HG02678 (cell line): ENCODE results near the gene PPP2R5C.

Experiments
- ATAC-seq: cut with Tn5 transposase; IDR thresholded peaks from one replicate; pipeline ENCODE4 v1.9.1; 2021; ENCODE audit warnings: mild to moderate bottlenecking, moderate library complexity; ENCODE audit not compliant: unreplicated experiment

The PPP2R5C gene

DNA sequence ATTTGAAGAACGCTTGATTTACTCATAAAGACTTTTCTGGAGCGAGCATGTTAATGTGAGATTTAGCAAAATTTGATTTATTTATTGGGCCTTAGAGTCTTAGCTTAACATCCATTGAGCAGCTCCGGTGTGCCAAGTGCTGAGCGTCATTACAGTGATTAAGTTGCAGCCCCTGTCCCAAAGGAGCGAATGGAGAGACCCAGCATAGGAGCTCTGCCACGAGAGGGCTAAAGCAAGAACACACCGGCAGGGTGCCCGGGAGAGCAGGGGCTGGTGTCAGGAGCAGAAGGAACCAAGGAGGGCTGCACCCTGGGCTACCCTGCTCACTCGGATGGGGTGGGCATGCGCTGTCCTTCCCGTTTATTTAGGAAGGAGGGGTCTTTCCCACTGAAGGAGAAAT is 50.6 kb downstream of the PPP2R5C start:
- no peak for ATAC-seq

DNA sequence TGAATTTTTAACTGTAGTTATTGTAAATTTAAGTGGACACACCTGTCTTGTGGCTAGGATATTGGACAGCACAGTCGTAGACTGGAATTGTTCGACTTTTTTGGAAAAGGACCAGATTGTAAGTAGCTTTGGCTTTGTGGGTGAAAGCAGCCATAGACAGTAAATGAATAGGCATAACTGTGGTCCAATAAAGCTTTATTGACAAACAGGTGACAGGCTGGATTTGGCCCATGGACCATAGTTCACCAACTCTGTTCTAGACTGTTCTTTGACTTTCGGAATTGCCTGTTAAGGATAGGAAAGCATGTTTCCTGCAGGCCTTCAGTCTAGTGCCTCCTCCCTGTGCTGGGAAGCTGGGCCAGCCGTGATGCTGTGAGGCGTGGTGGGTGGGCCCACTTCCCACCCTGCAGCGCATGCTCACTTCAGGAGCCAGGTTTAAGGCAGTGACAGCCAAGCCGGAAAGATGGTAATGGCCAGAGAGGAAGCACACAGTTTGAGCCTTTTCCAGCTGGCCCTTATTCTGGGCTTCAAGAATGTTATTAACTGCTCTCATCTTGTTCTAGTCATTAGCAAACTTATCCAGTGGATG is 51.8 kb downstream of the PPP2R5C start:
- ATAC-seq = no peak

DNA sequence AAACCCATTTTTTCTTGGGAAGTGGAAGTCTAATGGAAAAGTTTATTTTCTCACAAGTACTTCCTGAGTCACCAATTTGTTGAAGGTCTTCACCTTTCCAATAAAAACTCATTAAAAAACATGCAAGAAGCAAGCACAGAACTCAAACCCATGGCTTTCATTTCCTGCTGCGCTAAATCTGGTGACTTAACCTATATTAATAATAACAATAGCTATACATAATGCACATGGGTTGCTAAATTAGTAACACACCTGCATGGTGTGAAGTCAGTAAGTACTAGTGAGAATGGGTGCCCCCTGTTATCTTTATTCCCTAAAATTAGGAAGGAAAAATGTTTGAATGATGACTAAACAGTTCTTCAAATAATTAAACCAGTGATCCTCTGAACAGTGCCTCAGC is 52.3 kb downstream of the PPP2R5C start:
- no peak for ATAC-seq

DNA sequence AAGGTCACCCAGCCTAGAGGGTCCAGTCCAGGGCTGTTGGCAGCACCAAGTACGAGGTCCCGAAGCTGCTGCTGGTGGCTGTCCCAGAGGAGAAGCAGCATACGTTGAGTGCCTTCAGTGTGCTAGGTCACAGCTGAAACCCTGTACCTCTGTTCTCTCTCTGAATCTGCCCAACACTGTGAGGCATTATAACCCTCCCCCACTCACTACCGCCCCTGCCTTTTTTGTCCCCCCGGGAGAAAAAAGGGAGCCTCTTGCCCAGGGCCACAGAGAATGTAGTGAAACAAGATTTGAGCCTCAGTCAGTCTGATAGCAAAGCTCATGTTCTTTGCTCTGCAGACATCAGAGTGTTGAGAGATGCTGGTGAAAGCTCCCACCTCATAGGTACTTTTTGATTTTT is 53.4 kb downstream of the PPP2R5C start:
- ATAC-seq = no peak

DNA sequence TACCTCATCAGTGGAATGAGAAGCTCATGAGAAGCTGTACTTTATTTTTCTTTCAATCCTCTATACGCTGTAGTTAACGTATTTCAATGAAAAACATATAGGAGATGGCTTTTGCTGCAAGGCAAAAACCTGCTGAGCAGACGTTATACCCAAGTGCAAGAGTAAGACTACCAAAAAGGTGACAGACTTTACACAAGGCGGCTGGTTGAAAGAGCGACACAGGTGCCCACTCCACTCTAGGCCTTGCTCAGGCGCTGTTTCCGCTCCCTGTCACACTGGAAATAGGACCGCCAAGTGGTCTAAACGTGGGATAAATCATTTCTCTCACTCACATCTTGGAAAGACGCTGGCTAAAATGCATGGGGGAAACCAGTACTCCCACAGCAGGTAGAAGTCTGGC is 54.5 kb downstream of the PPP2R5C start:
- ATAC-seq = no peak

DNA sequence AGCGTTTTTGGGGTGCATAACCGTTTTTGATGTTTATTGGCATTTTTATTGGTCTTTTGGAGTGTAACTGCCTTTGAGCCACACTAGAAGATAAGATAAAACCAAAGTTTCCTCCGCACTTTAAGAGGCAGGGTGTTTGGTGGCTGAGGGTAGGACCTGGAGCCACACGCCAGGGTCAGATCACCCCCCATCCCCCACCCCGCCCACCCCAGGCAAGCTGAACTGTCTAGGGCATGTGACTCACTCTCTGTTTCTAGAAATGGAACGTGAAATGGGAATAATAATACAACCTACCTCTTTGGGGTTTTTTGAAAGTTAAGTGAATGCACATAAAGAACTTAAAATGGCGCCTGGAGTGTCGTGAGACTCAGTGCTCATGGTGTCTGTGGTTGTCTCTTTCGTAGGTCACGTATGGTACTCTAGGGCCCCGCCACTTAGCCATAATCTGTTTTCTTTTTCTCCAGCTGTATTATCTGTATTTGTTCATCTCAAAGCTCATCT is 56.0 kb downstream of the PPP2R5C start:
- no peak for ATAC-seq

DNA sequence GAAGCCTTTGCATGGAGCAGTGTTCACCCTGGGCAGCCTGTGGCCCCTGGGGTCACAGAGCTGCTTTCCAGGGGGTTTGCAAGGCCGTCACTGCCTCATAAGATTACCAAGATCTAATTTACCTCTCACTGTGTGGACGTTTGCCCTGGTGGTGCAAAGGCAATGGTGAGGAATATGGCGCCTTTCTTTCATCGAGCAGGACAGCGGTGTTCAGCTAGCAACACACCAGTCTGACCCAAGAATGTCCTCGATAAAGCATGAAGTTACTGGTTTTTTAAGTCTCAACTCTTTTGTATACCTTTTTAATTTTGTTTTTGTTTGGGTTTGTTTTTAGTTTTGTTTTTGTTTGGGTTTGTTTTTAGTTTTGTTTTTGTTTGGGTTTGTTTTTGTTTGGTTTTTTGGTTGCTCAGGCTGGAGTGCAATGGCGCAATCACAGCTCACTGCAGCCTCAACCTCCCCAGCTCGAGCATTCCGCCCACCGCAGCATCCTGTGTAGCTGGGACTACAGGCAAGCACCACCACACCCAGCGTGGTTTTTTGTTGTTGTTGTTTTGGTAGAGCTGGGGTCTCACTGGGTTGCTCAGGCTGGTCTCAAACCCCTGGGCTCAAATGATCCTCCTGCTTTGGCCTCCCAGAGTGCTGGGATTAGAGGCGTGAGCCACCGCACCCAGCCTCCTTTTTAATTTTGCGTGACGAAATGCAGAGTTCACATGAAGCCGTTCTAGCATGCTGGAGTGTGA is 57.9 kb downstream of the PPP2R5C start:
- no peak for ATAC-seq

DNA sequence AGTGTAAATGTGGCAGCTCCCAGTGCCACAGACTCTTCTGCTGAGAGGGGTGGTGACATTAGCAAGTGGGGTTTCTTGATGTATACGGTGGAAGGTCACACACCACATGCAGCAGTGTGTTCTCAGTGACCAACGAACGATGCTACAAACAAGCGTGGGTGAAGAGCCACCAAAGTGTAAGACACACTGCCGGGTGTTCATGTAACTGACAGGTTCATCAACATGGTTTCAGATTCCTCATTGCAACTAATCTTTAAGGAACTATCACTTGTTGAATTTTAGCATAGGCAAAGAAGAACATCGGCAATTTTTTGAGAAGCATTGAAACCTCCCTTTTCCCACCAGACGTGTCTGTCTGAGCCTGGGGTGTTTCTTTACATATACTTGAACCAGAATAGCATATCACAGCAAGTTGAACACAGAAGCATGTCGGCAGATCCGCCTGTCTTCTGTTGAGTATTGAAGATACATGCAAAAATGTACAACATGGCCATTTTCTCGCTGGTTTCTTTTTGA is 58.8 kb downstream of the PPP2R5C start:
- peak; percentile 28 for ATAC-seq

DNA sequence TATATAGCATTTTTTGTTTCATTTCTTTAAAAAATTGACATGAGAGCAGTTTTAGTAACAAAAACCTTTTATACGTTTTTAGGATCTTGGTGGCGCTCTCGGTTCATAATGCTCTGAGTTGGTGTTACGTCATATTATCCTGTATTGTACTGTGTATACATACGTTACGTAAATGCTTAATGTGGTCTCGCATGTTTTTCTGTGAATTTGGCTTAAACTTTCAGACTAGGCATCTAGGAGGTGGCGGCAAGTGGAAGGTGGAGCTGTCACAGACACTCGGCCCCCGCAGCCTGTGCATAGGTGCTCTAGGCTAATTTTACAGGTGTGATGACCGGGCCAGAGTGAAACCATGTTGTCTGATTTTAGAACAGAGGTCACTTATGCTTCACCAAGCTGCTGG is 60.0 kb downstream of the PPP2R5C start:
- ATAC-seq = no peak

DNA sequence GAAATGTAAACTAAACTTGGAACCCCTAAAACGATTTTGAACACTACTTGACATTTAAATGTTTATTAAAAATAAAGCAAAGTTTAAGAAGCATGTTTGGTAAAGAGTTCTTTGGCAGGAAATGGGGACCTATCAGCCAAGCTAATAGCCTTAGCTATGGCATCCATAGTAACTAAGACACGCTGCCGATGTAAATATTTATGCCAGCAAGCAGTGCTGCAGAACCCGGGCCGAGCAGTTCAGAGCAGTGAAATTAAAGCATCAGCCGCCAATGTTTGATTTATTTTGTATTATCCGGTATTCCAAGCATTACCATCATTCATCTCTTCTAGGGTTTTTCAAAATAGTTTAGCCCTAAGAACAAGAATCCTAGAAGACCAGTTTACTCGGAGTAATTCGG is 61.6 kb downstream of the PPP2R5C start:
- ATAC-seq = no peak

DNA sequence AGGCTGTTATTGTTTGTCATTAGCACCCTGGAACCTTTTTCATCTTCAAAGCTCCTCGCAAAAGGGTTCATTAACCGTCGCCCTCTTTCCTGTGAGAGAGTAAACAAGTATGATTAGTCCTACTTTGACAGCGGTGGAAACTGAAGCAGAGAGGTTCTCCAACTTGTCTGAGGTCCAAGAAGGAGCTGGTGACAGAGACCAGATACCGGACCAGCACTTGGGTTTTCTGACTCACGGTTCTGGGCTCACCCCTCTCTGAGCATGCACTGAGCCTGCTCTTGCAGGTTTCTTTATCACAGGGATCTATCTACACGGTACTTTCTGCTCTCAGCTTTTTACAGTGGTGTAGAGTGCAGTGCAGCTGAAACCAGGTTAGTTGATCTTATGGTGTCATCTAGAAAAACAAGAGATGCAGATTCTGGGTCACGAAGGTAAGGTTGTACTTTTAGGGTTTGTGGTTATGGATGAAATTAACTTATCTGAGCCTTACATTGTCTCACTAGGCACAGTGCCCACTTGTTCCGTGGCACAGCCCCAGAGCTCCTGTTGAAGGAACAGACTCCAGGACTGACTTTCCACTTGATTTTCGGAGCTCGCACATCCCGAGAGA is 62.1 kb downstream of the PPP2R5C start:
- ATAC-seq = peak; percentile 58

DNA sequence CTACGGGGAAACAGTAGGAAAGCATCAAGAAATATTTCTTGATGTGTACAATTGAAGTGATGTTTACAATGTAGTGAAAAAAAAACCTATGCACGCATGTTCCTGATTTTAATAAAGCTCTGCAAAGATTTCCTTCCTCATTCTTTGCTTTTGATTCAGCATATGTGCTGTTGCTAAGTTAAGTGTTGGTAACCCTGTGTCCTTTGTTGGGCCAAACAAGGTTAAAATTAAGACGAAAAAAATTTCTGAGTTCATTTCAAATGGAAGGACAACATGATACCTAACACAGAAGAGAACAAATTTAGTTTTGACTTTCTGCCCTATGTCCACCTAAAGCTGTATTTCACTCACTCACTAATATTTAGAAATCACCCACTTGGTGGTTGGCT is 62.8 kb downstream of the PPP2R5C start:
- ATAC-seq = no peak

DNA sequence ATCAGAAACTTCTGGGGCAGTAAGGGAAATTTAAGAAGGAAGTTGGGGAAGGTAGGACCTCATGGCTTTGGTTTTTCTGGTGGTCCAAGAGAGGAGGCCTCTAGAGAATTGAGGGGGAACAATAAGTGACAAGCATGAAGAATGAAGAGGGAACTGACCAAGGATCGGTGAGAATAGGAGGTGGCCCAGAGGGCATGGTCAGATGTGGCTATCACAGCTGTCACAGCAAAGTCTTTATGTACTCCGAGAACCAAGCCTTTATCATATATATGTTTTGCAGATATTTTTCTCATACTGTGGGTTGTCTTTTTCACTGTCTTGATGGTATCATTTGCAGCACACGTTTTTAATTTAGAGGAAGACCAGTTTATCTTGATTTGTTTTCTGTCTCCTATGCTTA is 64.3 kb downstream of the PPP2R5C start:
- no peak for ATAC-seq

DNA sequence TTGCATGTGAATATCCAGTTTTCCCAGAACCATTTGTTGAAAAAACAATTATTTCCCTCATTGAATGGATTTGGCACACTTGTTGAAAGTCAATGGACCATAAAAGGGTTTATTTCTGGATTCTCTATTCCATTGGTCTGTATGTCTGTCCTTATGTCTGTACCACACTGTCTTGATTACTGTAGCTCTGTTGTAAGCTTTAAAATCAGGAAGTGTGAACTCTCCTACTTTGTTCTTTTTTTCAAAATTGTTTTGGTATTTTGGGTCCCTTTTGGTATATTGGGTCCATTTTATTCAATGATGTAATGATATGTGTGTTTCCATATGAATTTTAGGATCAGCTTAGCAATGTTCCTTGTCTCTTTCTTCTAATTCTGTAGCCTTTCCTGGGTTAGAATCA is 64.8 kb downstream of the PPP2R5C start:
- no peak for ATAC-seq

DNA sequence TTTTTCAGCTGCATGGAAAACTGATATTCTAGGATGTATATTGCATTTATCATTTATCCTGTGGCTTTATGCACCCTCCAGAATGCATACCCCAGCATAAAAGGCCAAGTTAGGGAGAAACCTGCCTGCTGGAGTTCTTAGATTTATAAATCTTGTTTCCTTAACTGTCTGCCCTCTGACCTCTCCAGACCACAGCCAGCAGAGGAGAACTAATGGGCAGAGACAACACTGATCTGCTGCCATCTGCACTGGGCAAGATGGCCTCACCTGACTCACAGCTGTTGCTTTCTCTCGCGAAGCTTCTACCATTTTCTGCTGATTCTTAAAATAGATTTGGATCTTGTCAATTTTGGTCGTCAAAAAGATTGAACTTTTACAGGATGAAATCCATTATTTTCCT is 65.8 kb downstream of the PPP2R5C start:
- no peak for ATAC-seq

DNA sequence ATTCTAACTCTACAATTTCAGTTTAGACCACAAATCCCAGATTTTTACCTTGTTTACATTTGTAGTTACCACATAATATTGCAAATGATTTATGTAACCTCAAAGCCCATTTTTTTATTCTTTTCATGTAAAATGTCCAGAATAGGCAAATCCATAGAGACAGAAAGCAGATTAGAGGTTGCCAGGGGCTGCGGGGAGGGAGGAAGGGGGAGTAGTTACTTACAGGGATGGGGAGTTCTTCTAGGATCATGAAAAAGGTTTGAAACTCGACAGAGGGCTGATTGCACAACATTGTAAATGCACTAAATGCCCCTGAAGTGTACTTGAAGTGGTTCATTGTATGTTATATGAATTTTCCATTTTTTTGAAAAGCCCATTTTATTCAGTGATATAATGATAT is 66.5 kb downstream of the PPP2R5C start:
- ATAC-seq = no peak

DNA sequence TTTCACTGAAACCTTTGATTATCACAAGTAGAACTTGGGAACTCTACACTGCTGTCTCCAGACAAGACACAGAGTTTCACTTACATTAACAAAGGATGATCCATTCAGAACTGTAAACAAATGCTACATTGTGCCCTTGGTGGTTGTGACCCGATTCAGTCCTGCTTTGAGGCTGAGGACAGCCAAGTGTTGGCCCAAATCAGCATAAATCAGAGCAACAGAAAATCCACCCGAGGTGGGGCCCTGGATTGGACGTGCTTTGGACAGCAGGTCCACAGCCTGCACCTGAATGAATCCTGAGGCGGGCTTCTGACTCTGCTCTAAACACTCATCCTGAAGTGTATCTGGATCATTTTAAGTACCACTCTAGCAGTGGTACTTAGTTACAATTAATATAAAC is 68.8 kb downstream of the PPP2R5C start:
- ATAC-seq = no peak

DNA sequence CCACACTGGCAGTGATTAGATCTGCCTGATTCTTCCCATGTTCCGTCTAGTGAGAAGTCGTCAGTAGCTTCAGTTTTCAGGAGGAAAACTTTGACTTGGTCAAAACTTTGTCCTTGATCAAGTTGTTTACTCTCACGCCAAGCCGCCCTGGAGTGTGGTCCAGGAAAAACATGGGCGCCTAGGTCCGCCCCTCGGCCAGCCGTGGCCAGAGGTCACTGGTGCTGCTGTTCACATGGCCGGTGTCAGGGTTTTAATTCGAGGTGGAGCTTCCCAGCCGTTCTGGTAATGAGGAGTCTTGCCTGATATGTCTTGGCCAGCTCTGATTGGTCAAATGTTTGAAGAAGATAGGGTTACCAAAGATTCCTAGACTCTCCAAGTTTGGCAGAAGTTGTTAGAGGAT is 71.5 kb downstream of the PPP2R5C start:
- no peak for ATAC-seq

DNA sequence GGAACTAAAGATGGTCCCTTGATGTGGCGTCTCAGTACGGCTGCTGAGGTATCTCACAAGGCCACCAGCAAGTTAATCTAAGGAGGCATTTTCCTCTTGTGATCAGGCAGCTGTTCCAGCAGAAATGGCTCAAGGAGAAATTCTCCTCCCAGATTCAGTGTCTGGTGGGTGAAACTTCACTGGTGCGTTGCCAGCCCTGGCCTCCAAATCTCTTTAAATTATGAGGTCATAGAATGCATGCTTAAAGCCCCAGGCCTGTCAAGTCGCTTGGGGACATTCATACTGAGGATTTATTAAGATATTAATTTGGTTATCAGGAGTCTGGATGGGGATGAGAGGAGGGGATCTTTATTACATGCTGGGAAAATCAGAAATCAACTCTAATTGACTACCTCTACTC is 72.9 kb downstream of the PPP2R5C start:
- ATAC-seq = no peak

DNA sequence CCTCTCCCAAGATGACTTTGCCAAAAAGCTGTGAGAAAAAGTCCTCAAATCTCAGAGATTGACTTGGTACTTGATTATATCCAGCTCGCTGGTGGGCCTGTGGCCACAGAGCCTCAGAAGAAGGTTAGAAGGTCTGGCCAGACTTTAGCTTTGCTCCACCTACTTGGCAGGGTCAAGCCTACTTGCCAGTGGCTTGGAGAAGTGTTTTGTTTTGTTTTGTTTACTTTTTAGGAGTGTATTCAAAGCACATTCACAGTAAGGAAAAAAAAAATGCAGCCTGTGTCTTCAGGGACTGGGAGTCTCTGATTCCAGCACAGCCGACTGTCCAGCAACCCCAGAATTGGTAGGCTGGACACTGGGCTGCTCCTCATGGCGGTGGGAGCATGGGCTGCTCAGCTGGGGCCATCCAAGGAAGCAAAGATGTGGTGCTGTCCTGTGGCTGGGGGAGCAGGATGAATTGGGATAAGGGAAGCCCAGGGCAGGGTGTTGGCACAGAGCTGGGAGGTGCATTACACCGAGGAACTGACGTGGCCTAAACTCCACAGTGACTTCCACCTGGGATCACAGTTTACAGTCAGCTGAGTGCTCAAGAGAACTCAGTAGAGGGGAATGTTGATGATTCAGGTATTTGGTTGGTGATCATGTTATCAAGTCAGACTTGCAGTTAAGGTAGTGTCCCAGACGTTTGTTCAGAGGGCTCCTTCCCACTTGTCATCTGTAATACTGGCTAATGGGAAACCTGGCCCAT is 73.5 kb downstream of the PPP2R5C start:
- ATAC-seq = no peak

DNA sequence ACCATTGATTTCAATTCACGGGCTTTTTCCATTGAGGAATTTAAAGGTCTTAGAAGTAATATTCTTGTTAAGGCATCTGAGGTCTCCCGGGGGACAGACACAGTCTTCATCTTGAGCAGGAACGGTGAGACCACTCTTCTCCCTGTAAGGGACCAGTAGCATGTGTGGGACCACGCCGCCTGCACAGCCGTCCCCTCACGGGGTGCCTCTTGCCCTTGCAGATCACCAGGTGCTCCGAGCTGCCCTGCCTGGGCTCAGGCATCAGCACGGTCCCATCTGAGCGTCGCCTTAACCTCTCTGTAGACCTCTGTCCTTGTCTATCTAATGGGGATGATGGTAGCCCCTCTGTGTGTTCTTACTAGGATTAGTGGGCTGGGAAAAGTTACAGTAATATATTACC is 74.1 kb downstream of the PPP2R5C start:
- no peak for ATAC-seq
